ENCODE data around the gene IFIT1.

DNA sequence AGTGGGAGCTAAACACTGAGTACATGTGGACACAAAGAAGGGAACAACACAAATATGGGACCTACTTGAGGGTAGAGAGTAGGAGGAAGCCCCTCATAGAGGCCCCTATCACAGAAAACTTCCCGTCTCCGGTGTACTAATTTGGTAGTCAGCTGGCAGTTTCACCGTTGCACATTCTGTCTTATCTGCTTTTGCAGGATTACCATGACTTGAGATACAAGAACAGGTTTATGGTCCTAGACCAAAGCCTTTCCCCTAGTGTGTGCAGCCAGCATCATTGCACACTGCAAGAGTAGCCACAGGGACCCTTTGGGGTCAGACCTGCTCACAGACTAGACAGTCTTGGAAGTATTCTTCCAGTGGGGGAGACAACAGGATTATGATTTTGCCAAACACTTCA, 20.4 kb upstream of the IFIT1 start:
- TF ChIP-seq EZH2phosphoT487 (IDR thresholded peaks at IDR 0.05; ENCODE audit: unreplicated experiment) (no peak), POLR2AphosphoS5 (IDR thresholded peaks at IDR 0.05; ENCODE audit: low read depth) (no peak)
- TF ChIP-seq, protein P1, sequence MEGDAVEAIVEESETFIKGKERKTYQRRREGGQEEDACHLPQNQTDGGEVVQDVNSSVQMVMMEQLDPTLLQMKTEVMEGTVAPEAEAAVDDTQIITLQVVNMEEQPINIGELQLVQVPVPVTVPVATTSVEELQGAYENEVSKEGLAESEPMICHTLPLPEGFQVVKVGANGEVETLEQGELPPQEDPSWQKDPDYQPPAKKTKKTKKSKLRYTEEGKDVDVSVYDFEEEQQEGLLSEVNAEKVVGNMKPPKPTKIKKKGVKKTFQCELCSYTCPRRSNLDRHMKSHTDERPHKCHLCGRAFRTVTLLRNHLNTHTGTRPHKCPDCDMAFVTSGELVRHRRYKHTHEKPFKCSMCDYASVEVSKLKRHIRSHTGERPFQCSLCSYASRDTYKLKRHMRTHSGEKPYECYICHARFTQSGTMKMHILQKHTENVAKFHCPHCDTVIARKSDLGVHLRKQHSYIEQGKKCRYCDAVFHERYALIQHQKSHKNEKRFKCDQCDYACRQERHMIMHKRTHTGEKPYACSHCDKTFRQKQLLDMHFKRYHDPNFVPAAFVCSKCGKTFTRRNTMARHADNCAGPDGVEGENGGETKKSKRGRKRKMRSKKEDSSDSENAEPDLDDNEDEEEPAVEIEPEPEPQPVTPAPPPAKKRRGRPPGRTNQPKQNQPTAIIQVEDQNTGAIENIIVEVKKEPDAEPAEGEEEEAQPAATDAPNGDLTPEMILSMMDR (conservative IDR thresholded peaks at IDR 0.05; ENCODE audit: low read depth in 2 of 2): no peak
- TF ChIP-seq, protein P2, sequence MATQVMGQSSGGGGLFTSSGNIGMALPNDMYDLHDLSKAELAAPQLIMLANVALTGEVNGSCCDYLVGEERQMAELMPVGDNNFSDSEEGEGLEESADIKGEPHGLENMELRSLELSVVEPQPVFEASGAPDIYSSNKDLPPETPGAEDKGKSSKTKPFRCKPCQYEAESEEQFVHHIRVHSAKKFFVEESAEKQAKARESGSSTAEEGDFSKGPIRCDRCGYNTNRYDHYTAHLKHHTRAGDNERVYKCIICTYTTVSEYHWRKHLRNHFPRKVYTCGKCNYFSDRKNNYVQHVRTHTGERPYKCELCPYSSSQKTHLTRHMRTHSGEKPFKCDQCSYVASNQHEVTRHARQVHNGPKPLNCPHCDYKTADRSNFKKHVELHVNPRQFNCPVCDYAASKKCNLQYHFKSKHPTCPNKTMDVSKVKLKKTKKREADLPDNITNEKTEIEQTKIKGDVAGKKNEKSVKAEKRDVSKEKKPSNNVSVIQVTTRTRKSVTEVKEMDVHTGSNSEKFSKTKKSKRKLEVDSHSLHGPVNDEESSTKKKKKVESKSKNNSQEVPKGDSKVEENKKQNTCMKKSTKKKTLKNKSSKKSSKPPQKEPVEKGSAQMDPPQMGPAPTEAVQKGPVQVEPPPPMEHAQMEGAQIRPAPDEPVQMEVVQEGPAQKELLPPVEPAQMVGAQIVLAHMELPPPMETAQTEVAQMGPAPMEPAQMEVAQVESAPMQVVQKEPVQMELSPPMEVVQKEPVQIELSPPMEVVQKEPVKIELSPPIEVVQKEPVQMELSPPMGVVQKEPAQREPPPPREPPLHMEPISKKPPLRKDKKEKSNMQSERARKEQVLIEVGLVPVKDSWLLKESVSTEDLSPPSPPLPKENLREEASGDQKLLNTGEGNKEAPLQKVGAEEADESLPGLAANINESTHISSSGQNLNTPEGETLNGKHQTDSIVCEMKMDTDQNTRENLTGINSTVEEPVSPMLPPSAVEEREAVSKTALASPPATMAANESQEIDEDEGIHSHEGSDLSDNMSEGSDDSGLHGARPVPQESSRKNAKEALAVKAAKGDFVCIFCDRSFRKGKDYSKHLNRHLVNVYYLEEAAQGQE (IDR thresholded peaks at IDR 0.05; ENCODE audit: unreplicated experiment): no peak
